SW 1271 (cell line): ENCODE results near the gene PIH1D1.
A peak's percentile ranks its signal among the peaks of the same experiment; 100 is the strongest.

Source experiments
- DNase-seq, 2 experiments: peaks; one replicate each; lab custom pipeline; 2025; lab: John Stamatoyannopoulos, UW

The PIH1D1 gene

GRCh38 chr19:49419173-49419572 lies 32.4 kb downstream of the PIH1D1 start:
- no peak for DNase-seq

DNA sequence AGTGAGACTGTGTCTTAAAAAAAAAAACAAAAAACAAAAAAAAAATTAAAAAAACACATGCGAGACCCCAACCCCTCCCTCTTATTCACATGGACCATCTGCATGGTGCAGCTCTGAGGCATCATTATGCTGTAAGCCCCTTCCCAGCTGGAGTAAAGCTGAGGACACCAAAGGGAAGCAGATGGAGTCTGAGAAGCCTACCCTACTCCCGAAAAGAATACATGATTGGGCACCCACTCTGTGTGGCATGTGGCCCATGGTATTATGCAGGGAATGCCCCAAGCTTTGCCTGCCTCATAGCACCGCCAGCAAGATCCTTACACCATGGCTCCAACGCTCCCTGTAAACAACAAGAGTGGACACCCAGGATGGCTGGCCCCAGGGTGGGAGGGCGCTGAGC lies 33.1 kb downstream of the PIH1D1 start:
- no peak for DNase-seq

DNA sequence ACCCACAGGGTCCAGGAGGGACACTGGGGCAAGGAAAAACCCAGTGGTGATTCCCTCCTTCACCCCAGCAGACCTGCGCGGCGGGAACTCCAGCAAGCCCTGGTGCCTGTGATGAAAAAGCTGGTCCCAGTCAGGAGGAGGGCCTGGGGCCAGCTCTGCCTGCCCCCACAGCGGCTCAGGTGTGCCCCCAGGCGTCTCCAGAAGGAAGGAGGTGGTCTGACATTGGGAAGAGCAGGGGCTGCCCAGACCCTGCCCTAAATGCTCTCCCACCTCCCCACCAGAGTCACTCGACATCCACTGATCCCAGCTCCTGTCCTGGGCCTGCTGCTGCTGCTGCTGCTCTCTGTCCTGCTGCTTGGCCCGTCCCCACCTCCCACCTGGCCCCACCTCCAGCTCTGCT lies 34.5 kb downstream of the PIH1D1 start:
- no peak for DNase-seq

DNA sequence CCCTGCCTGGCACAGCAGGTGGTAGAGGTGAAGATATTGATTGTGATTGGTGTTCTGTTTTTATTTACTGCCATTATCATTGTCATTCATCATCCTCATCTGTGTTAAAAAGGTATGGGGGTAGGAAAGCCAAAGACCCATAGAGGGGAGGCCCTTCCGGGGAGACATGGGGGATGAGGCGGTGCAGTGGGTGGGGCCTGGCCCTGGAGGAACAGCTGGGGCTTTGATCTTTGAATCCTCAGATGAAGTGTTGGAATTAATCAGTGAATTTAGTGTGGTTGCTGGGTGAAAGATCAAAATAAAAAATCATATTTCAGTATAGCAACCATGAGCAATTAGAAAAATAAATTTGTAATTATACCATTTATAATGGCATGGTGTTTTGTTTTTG lies 35.8 kb downstream of the PIH1D1 start:
- DNase-seq = no peak

DNA sequence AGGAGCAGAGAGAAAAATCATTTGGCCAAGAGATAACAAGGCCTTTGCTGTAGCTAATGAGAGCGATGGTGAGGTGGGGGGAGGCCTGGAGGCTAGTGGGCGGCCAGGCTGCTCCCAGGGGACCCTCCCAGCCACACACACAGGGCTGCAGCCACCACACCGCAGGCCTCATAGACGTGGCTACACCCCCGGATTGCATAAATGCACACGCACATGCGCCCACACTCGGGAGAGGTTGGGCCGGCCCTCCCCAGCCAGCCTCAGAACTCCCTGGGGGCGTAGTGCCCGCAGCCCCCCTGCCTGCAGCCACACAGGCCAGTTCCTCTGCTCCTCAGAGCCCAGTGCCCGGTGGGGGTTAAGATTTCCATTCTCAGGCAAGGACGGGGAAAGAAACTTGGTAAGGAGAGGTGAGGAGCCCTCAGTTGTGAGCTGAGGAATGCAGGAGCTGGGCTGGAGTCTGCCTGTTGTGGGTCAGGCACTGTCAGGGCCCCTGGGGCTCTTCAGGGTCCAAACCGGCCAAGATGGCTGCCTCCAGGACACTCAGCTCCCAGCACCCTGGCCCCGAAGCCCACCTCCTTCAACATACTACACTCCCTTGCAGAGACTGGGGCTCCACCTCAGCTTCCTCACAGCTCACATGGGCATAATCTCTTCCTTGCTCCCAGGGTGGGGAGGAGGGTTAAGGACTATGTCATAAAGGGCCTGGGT lies 36.4 kb downstream of the PIH1D1 start:
- no peak for DNase-seq

GRCh38 chr19:49414256-49414655 lies 37.4 kb downstream of the PIH1D1 start:
- DNase-seq = no peak

DNA sequence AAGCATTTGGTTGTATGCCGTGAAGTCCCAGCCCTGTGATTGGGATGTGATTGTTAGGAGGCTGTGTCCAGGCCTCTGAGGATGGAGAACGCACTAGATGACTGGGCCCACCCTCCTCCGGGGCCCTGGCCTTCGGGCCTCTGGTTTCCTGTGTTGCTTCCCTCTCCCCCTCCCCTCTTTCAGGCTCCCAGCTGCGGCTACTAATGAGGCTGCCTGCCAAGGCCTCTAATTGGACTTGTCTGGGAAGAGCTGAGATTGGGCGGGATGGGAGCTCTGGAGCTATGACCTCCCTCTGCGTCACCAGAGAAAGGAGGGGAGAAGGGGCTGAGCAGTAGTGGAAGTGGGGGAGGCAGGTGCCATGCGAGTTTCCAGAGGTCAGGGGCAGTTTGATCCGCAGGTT lies 38.3 kb downstream of the PIH1D1 start:
- DNase-seq = no peak

GRCh38 chr19:49411681-49412326 lies 39.8 kb downstream of the PIH1D1 start:
- DNase-seq = no peak

- no peak for DNase-seq
These were observed 42.1 kb downstream of the PIH1D1 start for GRCh38 chr19:49409441-49410029.

DNA sequence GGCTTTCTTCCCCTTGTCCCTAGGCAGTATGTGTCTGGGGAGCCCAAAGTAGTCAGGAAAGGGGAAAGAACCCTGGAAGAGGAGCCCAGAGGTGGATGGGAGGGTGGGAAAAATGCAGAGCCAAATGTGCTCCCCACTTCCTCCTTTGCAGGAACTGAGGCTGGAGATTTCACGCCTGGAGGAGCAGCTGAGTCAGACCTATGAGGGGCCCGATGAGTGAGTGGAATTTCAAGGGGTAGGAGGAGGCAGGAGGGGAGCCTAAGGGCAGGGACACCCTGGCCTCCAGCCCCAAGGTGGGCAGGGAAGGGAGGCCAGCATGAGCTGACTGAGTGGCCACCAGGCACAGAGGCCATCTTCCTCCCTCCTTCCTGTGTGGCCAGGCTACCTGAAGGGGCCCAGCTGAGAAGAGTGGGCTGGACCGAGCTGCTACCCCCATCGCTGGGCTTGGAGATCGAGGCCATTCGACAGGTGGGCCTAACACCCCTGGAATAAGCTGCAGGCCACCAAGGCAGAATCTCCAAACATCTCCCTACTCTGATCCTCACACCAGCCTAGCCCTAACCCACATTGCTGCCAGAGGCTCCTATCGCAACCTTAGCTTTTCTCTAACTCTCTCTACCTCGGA lies 42.7 kb downstream of the PIH1D1 start:
- DNase-seq = no peak

- DNase-seq = no peak
These were observed 44.1 kb downstream of the PIH1D1 start for GRCh38 chr19:49407482-49408015.

- DNase-seq = no peak
These were observed 44.5 kb downstream of the PIH1D1 start for GRCh38 chr19:49407079-49407478.

DNA sequence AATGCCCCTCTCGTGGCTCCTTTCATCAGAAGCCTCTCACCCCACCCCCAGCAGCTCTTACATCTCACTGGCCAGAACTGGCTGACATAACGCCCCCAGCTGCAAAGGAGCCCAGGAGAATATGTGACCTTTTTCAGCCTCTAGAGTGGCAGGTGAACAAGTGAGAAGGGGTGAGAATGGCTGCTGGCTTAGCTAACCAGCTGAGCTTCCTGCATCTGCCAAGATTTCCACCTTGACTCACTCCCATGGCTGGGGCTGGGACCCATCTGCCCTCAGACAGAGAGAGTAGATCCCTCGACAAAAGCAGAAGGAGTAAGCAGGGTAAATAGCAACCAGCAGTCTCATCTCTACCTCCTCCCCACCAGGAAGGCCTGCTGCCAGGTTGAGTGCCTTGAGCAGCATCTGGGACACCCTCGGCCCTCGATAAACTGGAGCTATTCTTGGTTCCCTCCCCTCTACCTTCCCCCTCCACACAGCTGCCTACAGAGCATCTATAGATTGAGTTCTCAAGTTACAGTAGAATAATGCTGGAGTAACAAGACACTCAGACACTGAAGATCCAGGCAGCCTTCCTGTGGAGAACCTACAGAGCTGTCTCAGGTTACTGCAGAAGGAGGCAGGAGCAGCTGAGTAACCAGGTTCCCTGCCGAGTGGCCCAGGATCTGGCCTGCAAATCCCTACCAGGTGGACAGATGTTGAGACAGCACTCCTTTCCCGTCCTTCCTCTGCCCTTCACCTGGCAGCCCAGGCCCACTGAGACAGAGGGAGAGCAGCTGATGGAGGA lies 48.0 kb downstream of the PIH1D1 start:
- DNase-seq = peak in 1 of 2 experiments; percentile 24

DNA sequence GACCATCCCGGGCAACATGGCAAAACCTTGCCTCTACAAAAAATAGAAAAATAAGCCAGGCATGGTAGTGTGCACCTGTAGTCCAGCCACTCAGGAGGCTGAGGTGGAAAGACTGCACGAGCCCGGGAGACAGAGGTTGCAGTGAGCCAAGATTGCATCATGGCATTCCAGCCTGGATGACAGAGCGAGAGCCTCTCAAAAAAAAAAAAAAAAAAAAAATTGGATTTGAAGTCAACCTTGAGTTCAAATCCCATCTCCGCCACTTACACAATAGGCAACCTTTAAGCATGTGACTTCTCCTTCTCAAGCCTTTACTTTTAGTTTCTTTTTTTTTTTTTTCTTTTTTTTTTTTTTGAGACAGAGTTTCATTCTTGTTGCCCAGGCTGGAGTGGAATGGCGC lies 51.6 kb downstream of the PIH1D1 start:
- no peak for DNase-seq

- no peak for DNase-seq
These were observed 52.7 kb downstream of the PIH1D1 start for GRCh38 chr19:49398931-49399330.

GRCh38 chr19:49398001-49398615 lies 53.5 kb downstream of the PIH1D1 start:
- DNase-seq = no peak

- DNase-seq = no peak
These were observed 54.7 kb downstream of the PIH1D1 start for GRCh38 chr19:49396738-49397505.
